Raji (cell line): ENCODE results near the gene CLASP1.

Experiments used
- POLR2A ChIP-seq: IDR thresholded peaks from 2 replicates; pipeline ENCODE4 v1.6.1; 2011; ENCODE audit warnings: low read depth, low read length, control low read depth; ENCODE audit not compliant: insufficient read depth

Gene CLASP1

DNA sequence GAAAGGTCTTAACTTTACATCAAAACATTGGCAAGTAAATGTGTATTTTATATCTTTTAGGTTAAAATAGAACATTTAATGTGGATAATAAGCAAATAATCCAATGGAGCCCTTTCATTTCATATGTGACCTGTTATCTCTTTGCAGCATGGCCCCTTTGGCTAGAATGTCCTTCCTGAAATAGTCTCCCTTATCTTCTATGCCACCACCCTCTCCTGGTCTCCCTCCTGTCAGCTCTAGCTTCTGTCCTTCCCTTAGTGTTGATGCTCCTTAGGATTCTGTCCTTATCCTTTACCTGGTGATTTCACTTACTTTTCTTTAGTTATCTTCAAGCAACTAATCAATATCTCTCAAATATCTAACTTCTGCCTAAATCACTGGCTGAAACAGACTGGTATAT, 277.2 kb downstream of the CLASP1 start:
- TF ChIP-seq POLR2A: no peak

DNA sequence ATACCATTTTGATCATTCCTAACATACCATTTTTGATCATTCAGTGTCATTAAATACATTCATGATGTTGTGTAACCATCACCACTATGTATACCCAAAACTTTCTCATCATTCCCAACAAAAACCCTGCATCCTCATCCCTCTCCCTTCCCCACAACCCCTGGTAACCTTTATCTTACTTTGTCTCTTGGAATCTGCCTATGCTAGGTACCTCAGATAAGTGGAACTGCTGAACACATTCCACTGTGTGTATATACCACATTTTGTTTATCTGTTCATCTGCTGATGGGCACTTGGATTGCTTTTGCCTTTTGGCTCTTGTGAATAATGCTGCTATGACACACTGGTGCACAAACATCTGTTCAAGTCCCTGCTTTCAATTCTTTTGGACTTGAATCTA, 280.4 kb downstream of the CLASP1 start:
- TF ChIP-seq POLR2A: no peak

DNA sequence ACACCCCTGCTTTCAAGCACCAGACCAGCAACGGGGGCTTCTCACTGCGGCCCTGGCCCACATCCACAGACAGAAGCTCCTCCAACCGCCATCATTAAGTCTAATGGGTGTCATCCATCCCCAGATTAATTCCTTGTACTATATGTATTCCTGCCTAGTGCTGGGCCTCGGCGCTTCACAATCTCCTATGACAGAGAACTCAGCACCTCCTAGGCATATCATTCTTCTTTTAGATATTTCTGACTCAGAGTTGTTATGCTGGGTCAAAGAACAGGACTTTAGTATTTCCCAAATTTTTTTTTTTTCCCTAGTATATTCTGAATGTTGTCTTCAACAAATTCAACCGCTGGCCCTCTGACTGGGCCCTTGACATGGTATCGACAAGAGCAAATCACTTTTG, 281.1 kb downstream of the CLASP1 start:
- no peak for TF ChIP-seq POLR2A

DNA sequence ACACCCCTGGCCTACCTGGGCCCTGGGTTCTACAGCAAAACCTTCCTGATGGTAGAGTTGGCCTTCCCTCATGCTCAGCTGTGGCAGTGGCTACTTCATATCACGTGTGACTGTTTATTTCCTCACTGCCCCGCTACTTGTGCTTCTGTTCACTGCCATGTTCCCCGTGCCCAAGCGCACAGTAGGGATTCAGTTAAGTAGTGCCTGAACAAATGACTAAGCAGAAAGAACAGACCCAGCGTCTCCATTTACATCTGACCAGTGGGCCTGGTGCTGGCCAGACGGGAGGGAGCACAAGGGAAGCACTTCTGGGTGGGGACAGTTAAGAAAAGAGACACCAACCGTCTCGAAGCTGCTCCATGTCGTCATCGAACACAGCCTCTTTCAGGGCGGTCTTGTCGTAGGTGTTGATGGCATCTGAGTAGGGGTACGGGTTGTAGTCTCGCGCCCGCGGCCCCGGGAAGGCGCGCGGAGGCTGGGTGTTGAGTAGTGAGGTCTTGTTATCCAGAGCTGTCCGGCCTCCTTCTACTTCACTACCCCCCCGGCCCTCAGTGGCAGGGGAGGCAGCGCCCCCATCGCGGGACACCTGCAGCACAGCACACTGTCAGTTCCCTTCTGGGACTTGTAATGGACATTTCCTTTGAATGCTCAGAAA, 281.9 kb downstream of the CLASP1 start:
- TF ChIP-seq POLR2A: no peak

DNA sequence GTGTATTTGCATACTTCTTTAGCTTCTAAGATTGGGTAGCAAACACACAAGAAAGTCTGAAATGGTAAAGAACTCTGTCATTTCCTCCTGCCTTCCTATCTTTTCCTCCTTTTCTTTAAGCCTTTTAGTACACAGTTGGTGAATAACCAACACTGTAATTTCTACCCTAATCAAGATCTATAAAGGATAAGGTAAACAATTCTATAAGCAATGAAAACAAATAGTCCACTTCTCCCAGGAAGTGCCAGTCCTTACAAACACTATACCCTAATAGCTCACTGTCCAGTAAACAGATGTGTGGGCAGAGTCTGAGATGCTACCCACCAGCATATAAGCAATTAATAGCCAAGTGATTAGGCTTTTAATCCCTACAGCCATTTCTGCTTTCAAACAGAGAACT, 283.2 kb downstream of the CLASP1 start:
- TF ChIP-seq POLR2A: no peak

DNA sequence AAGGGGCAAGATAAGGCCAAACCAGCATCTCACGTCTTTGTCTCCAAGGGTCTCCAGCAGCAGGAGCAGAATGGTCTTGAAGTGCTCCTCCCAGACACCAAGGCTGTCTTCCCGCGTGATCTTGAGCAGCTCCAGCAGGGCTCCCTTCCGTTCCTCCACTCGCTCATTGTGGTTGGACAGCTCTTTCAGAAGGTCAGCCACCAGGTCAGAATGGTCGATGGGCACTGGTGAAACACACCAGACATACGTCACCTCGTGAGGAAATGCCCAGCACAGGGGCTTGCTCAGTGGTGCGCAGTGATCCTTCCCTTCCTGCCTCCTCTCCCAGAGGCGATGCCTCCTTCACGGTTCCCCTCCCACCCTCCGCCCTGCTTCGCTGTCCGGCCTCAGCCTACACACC, 284.2 kb downstream of the CLASP1 start:
- no peak for TF ChIP-seq POLR2A

DNA sequence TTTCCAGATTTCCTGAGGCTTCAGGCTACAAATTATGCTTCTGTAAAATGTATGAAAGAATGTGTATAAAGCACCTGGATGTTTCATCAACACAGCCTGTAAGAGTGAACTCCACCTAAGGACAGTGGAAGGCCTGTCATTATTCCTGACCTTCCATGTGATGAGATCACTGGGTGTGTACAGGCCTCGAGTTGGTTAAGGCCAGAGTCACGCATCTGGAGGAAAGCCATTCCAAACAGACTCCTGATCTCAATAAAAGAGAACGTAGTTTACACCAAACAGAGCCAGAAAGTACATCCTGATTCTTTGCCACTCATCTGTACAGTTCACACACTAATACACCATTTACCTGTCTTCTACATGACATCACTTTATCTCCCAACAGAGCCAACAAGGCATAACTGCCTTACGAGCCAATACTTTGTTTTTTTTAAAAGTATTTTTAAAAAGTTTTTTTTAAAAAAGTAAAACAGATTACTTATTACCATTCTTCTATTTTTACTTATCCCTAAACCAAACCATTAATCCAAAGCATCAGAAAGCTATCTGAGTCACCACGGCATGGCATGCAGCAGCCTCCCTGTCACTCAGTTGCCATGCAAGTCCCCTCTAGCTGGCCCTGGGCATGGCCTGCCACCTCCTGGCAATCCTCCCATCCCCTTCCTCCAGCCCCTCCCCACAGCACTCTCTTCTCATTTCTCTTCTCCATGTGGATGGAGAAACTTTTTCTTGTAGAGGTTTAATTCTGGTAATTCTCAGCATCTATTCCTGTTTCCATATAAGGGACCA, 285.4 kb downstream of the CLASP1 start:
- no peak for TF ChIP-seq POLR2A

DNA sequence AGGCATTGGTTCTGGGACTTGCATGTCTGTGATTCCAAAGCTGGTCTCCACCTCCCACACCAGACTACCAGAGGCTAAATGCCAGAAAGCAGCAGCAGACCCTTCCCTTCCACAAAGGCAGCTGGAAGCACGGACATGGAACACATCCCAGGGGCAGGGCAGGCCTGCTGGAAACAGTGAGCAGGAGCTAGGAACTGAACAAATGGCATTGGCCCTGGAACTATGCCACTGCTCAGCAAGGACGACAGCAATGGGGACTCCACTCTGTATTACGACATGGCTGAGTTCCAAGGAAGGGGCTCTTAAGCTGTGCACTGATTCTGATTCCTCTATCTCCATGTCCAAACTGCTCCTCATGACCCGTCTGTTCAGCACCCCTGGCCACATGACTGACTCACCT, 286.5 kb downstream of the CLASP1 start:
- no peak for TF ChIP-seq POLR2A

DNA sequence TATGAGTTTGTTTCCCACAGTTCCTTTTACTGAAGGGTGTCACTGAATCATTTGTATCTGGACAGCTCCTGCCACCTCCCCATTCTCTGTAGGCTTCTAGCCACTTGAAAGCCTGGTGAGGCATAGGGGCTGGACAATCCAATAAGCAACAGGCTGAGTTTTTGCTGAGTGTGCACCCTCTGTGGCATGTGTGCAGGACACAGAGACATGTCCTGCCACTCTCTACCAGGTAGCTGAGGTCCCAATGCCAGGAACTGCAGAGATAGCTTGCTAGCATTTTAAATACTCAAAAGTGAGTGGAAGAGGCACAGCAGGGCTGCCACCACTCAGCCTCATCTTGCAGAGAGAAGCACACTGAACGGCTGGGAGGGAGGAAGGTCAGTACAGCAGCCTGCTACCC, 287.0 kb downstream of the CLASP1 start:
- no peak for TF ChIP-seq POLR2A

DNA sequence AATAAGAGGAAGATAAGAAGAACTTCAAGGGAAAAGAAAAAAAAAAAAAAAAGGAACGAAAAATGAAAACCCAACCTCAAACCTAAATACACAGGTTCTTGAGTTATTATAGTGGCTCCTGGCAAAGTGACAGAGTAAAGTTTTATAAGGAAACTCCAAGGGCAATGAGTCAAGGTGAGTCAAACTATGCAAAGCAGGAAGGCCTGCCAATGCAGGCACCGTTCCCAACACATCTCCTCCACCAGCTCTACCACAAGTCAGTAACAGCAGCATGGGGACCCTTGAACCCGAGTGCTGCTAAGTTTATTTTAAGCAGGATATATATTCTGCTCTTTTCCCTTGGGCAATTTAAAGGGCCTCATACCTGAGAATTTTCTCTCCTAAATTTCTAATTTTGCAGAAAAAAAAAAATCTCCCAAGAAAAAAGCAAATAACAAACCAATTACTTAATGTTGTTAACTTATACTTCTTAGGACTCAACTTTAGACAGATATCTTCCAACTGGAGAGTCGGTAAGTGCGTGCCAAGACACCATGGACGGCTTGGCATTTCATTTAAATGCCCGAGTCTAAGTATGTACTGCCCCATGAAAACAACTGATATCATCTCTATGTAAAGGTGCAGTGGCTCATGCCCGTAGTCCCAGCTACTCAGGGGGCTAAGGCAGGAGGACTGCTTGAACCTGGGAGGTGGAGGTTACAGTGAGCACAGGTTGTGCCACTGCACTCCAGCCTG, 288.5 kb downstream of the CLASP1 start:
- no peak for TF ChIP-seq POLR2A

DNA sequence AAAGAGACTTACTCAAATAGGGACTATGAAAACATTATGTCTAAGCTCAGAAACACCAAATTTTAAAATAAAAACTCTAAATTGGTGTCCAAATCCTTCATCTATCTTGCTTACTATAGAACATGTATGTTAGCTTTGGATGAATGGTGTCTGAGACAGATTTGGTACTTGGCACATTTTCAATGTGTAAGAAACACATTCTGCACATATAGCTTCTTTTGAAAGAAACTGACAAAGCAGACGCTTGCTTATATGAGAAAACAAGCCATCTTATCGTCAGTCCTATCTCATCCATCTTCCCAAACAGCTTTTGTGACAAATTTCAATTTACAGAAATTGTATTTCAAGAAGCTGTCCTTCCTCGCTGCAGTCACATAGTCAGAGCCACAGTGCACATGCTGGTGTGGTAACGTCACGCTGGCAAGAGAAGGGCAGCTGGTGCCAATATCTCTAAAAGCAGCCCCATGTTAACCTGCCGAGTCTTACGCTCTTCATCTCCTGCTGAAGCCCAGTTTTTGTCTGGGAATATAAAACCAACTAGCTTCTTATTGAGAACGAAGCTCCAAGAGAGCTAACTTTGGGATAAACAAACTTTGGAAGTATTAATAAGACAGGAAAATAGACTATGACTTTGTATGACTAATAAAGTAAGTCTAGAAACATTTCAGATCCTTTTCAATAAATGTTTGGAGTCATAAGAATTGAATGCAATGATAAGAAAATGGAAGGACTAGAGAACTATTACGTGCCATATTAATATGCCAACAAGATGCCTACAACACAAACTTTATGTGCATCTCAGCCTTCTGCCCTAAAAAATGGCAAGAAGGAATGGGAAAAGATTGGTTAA, 289.3 kb downstream of the CLASP1 start:
- TF ChIP-seq POLR2A: no peak

DNA sequence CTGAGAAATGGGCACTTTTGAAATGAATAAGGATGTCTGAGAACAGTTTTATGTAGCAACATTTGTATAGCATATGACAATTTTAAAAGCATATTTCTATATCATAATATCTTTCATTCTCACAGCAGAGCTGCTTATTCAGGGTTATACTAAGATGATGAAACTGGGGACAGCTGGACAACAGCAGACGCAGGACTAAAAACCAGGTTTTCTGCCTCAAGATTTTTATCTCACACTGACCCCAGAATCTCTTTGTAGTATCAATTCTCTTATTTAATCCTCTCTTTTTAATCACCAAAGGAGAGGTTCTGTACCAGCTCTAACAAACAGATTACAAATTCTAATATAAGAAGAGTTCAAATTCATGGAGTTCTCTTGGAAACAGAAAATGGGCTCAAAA, 290.1 kb downstream of the CLASP1 start:
- TF ChIP-seq POLR2A: no peak

DNA sequence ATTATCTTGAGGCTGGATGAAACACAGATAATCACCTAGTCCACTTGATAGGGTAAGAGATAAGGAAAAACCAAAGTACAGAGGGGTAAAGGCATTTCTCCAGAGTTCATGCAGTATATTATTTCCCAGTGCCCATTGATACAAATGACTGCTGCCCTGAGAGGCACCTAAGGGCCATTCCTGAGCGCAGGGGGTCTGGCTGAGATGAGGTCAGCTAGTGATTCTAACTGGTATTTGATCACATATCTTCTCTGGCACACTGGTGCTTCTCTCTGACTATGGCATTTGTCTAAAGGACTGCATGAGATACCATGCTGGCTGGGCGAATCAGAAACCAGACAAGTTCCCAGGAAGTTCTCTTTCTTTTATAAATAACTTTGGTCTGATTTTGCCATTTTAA, 291.0 kb downstream of the CLASP1 start:
- no peak for TF ChIP-seq POLR2A

DNA sequence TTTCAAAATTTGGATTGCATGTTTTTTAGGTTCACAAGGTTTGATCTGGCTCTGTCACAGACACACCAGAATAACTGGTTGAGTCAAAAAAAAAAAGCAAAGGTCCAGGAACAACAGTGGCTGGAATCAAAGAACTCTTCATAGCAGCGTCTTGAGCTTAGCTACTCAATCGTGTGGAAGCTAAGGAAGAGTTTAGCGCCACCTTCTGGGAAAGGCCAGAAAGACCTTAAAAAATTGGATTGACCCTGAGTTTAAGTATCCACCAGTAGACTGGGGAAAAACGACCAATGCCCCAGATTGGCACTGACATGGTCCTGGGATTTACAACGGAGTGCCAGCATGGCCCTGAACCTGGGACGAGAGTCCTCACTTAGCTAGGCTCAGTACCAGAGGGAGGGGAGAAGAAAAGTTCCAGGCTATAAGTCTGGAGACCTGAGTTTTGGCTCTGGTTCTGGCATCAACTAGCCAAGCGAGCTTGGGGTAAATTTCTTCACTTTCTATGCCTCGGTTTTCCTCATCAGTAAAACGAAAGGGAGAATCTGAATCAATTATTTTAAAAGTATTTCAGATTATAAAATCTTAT, 293.1 kb downstream of the CLASP1 start:
- TF ChIP-seq POLR2A: no peak

DNA sequence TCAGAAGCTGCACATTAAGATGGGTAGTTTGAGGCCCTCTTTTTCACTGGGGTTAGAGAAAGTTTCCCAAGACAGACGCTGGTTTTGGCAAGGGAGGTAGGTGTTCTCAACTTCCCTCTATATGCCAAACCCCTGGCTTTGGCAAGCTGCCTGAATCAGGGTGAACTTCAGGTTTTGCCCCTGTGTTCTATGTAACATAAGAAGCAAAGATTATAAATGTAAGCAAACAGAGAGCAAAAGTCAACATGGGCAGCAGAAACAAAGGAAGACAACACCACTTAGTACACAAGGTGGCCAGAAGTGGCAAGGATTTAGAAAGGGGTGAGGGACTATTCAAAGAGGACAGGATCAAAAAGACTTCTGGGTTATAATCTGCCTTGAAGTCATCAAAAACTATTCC, 293.8 kb downstream of the CLASP1 start:
- no peak for TF ChIP-seq POLR2A
